SH-SY5Y (cell line): ENCODE measurements around the gene INO80D.

Experiments
- GATA2 ChIP-seq: IDR thresholded peaks from 2 replicates; pipeline ENCODE4 v1.6.1; 2011; ENCODE audit warnings: mild to moderate bottlenecking, low read depth, low read length
- GATA3 ChIP-seq: IDR thresholded peaks from 2 replicates; pipeline ENCODE4 v1.6.1; 2011; ENCODE audit warnings: low read depth, mild to moderate bottlenecking, low read length, moderate library complexity

DNA sequence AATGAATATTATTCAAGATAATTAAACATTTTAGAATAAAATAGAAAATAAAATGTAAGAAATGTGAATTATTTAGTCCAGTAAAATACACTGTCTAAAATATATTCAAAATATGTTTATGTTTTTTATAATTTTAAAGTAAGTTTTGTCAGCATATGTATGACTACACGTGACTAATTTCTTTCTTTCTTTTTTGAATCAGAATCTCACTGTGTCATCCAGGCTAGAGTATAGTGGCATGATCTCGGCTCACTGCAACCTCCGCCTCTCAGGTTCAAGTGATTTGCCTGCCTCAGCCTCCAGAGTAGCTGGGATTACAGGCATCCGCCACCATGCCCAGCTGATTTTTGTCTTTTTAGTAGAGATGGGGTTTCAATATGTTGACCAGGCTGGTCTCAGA, 19.1 kb upstream of the INO80D start:
- TF ChIP-seq GATA3: no peak
- TF ChIP-seq GATA2: no peak
